Measurements from ENCODE around the gene RNF6. TPM values are rescaled to one million over a fixed set of nuclear protein-coding genes. Genes with fewer than 3 reads are reported as not detected.

RNF6 gene
- total RNA-seq, 2 experiments from 2014 or later = 25.6 to 30.0 TPM

GRCh38 chr13:26254583-26255111, 32.5 kb upstream of the RNF6 start:
- H3K4me1 ChIP-seq (ENCODE audit: insufficient read depth, low read length, poor library complexity, severe bottlenecking) = peaks cover 29% of the 10 kb centered on the region
- peak overlapping the region; percentile 83 for H3K4me3 ChIP-seq (ENCODE audit: low read depth, low read length, poor library complexity, severe bottlenecking)
- no peaks in the 10 kb centered on the region for H3K36me3 ChIP-seq (ENCODE audit: insufficient read depth, low read length)
- CTCF ChIA-PET (ENCODE audit: unreplicated experiment) = interaction anchor here (0.6 kb wide), 1 partner anchor 79 kb away, joined by 3 read pairs; no protein-coding TSS in a partner anchor
- H3K4me2 ChIP-seq (ENCODE audit: low read length) = peak overlapping the region; percentile 81
- peak; percentile 62 for DNase-seq (ENCODE audit: low spot score)
- no peaks in the 10 kb centered on the region for H3K9me2 ChIP-seq (ENCODE audit: insufficient read depth, low read length)
- peaks cover 51% of the 10 kb centered on the region for H3K79me2 ChIP-seq (ENCODE audit: insufficient read depth, low read depth, low read length)
- H3K27ac ChIP-seq (ENCODE audit: low read depth, low read length, poor library complexity, severe bottlenecking) = no peak overlapping the region
- TF ChIP-seq CTCF (conservative IDR thresholded peaks at IDR 0.05; ENCODE audit: low read length) (no peak), EZH2phosphoT487 (IDR thresholded peaks at IDR 0.05; ENCODE audit: borderline replicate concordance, low read depth, low read length) (no peak)
- no peaks in the 10 kb centered on the region for H3K9me3 ChIP-seq (ENCODE audit: low read length)
- H4K20me1 ChIP-seq (ENCODE audit: insufficient read depth, low read length) = peaks cover 40% of the 10 kb centered on the region
- intact Hi-C loops (cut with micrococcal nuclease; ENCODE audit: unreplicated experiment) = loop anchor here (1.0 to 10.0 kb wide), 3 partner anchors 33 to 240 kb away; no protein-coding TSS in a partner anchor
- H2AFZ ChIP-seq (ENCODE audit: low read length) = peak overlapping the region; percentile 98; the same call in 1 of the 2 replicates
- POLR2A ChIA-PET = interaction anchor here (0.6 to 0.7 kb wide), 2 partner anchors 18 to 77 kb away, joined by 3 read pairs; no protein-coding TSS in a partner anchor
- BruUV-seq (replicated peaks) = no TSS peak

DNA sequence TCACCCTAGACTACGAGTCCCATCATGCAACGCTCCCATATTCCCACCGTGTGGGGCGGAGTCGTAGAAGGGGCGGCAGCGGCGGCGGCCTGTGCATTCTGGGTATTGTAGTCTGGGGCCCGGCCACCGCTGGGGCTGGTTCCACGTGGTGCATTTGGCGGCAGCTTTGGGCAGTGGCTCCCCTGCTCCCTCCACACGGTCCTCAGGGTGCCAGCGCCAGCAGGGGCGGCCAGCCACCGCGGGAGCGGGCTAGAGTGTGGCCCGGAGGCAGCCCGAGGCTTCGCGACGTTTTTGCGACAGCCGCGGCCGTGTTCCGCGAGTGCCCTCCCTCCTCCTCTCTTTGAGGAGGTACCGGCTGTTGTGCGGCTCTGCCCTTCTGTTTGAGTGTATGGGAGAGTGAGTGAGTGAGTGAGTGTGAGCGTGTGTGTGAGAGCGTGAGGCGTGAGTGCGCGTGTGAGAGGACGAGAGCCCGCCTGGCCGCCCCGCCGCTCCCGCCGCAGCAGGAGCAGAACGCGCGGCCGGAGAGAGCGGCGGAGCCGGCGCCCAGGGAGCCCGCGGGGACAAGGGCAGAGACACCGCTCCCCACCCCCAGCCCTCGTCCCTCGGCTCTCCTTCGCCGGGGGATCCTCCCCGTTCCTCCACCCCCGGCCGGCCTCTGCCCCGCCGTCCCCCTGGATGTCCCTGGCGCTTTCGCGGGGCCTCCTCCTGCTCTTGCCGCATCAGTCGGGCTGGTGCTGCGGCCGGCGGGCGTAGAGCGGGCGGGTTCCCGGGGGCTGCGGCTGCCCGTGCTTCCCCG, 31.9 kb upstream of the RNF6 start, which contains the start of gene CDK8:
TSS of gene CDK8 (plus strand) at position 343 of the 796 bp plus-strand sequence. CDS start 513 bp downstream, outside the sequence.
- ChIA-PET CTCF (ENCODE audit: unreplicated experiment) (no interaction called here), POLR2A (interaction anchor here (0.6 to 1.6 kb wide), 5 partner anchors 10 to 35 kb away, joined by 3 to 5 read pairs (median 4); no protein-coding TSS in a partner anchor)
- peaks cover 45% of the 10 kb centered on the region for H3K79me2 ChIP-seq (ENCODE audit: insufficient read depth, low read depth, low read length)
- peaks cover 36% of the 10 kb centered on the region for H4K20me1 ChIP-seq (ENCODE audit: insufficient read depth, low read length)
- H3K4me1 ChIP-seq (ENCODE audit: insufficient read depth, low read length, poor library complexity, severe bottlenecking) = peaks cover 29% of the 10 kb centered on the region
- no peak for TF ChIP-seq CTCF (conservative IDR thresholded peaks at IDR 0.05; ENCODE audit: low read length)
- no peaks in the 10 kb centered on the region for H3K9me2 ChIP-seq (ENCODE audit: insufficient read depth, low read length)
- H3K4me2 ChIP-seq (ENCODE audit: low read length) = peak within 1 kb of the TSS; percentile 81
- intact Hi-C loops (cut with micrococcal nuclease; ENCODE audit: unreplicated experiment) = loop anchor here (1.0 to 10.0 kb wide), 3 partner anchors 33 to 241 kb away; no protein-coding TSS in a partner anchor
- peak within 1 kb of the TSS; percentile 98 for H2AFZ ChIP-seq (ENCODE audit: low read length)
- peak within 1 kb of the TSS; percentile 68 for H3K27ac ChIP-seq (ENCODE audit: low read depth, low read length, poor library complexity, severe bottlenecking)
- H3K36me3 ChIP-seq (ENCODE audit: insufficient read depth, low read length) = no peaks in the 10 kb centered on the region
- no TSS peak for BruUV-seq (replicated peaks)
- peak within 1 kb of the TSS; percentile 83 for H3K4me3 ChIP-seq (ENCODE audit: low read depth, low read length, poor library complexity, severe bottlenecking)
- peak; percentile 93 for DNase-seq (ENCODE audit: low spot score)
- no peaks in the 10 kb centered on the region for H3K9me3 ChIP-seq (ENCODE audit: low read length)

All from OCI-LY7 (cell line).